ENCODE measurements around the gene KLHL21.

KLHL21 gene

GRCh38 chr1:6624710-6625583, 22.3 kb upstream of the KLHL21 start, which contains the start of gene THAP3:
TSS of gene THAP3 (plus strand) at chr1:6624868. CDS start at chr1:6625219, 351 bp downstream.
- DNase-seq (ENCODE audit: low read depth, low spot score), result no peak

GRCh38 chr1:6623269-6623965, 20.7 kb upstream of the KLHL21 start:
- DNase-seq (ENCODE audit: low read depth, low spot score), result no peak

- no peak for DNase-seq (ENCODE audit: low read depth, low spot score)
Observed at GRCh38 chr1:6622396-6623152, 19.9 kb upstream of the KLHL21 start.

GRCh38 chr1:6621429-6622391, 19.0 kb upstream of the KLHL21 start:
- no peak for DNase-seq (ENCODE audit: low read depth, low spot score)

GRCh38 chr1:6619045-6619444, 16.4 kb upstream of the KLHL21 start:
- no peak for DNase-seq (ENCODE audit: low read depth, low spot score)

- no peak for DNase-seq (ENCODE audit: low read depth, low spot score)
Observed at GRCh38 chr1:6614929-6615785, 12.5 kb upstream of the KLHL21 start.

- no peak for DNase-seq (ENCODE audit: low read depth, low spot score)
Observed at GRCh38 chr1:6614019-6614928, 11.6 kb upstream of the KLHL21 start.

GRCh38 chr1:6613361-6614018, 10.8 kb upstream of the KLHL21 start, which contains the start of gene PHF13:
TSS of gene PHF13 (plus strand) at chr1:6613731. CDS start at chr1:6614067, 336 bp downstream.
- peak; percentile 99 for DNase-seq (ENCODE audit: low read depth, low spot score)

- no peak for DNase-seq (ENCODE audit: low read depth, low spot score)
Observed at GRCh38 chr1:6612641-6613360, 10.1 kb upstream of the KLHL21 start.

- DNase-seq (ENCODE audit: low read depth, low spot score), result no peak
Observed at GRCh38 chr1:6603915-6604558, 1.4 kb upstream of the KLHL21 start.

- DNase-seq (ENCODE audit: low read depth, low spot score), result no peak
Observed at GRCh38 chr1:6603238-6603914, 707 bp upstream of the KLHL21 start.

GRCh38 chr1:6601923-6602668, 573 bp downstream of the KLHL21 start:
- no peak for DNase-seq (ENCODE audit: low read depth, low spot score)

- no peak for DNase-seq (ENCODE audit: low read depth, low spot score)
Observed at GRCh38 chr1:6601049-6601922, 1.4 kb downstream of the KLHL21 start.

GRCh38 chr1:6600410-6601048, 2.1 kb downstream of the KLHL21 start:
- DNase-seq (ENCODE audit: low read depth, low spot score), result no peak

Data from smooth muscle cell of the brain vasculature (primary cell).